ENCODE results near the gene YAF2.

GRCh38 chr12:42186793-42187192 lies 51.3 kb downstream of the YAF2 start:
- no peak for TF ChIP-seq CTCF (IDR thresholded peaks at IDR 0.05)
- TF ChIP-seq POLR2A (IDR thresholded peaks at IDR 0.05), result no peak
